Pulmonary artery endothelial cell (primary cell): Measurements from ENCODE around the gene SMOC1. TPM values are rescaled to one million over a fixed set of nuclear protein-coding genes. Genes with fewer than 3 reads are reported as not detected.

Experiments
- DNase-seq: peaks from one replicate; pipeline ENCODE4 v3.0.0-alpha.2; 2011; ENCODE audit warnings: low read depth, low spot score
- total RNA-seq: library from RNA; depleted of rRNA; stranded (reverse); fragments of >200 nt; gene quantifications from 2 replicates; pipeline ENCODE4 v1.2.3, GENCODE V29; 2014

Gene SMOC1, protein sequence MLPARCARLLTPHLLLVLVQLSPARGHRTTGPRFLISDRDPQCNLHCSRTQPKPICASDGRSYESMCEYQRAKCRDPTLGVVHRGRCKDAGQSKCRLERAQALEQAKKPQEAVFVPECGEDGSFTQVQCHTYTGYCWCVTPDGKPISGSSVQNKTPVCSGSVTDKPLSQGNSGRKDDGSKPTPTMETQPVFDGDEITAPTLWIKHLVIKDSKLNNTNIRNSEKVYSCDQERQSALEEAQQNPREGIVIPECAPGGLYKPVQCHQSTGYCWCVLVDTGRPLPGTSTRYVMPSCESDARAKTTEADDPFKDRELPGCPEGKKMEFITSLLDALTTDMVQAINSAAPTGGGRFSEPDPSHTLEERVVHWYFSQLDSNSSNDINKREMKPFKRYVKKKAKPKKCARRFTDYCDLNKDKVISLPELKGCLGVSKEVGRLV
- 0.04 and 0.26 TPM in 2 replicates for total RNA-seq

DNA sequence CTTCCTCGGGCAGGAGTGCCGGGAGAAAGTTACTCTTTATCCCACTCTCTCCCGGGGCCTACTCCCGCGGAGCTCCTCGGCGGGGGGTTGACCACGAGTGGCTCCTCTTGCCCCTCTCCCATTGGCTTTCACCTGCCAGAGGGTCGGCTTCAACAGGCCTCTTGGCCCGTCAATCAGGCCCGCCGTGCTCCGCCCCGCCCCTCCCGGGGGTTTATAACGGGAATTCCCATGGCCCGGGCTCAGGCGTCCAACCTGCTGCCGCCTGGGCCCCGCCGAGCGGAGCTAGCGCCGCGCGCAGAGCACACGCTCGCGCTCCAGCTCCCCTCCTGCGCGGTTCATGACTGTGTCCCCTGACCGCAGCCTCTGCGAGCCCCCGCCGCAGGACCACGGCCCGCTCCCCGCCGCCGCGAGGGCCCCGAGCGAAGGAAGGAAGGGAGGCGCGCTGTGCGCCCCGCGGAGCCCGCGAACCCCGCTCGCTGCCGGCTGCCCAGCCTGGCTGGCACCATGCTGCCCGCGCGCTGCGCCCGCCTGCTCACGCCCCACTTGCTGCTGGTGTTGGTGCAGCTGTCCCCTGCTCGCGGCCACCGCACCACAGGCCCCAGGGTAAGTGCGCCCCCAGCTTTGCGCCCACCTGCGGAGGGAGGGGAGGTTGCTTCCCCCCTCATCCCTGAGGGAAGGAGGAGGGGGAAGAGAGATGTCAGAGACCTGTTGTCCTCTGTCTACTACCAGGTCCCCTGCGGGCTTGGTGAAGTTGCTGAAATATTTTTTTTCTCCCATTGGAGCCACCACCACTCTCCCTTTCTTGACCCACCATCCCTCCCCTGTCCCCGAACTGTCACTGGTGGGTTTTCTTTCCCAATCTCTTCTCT, at the start of gene SMOC1:
Gene SMOC1 (plus strand): TSS at position 242 of the 869 bp plus-strand sequence. CDS start 263 bp downstream, at position 505.
- no peak for DNase-seq

DNA sequence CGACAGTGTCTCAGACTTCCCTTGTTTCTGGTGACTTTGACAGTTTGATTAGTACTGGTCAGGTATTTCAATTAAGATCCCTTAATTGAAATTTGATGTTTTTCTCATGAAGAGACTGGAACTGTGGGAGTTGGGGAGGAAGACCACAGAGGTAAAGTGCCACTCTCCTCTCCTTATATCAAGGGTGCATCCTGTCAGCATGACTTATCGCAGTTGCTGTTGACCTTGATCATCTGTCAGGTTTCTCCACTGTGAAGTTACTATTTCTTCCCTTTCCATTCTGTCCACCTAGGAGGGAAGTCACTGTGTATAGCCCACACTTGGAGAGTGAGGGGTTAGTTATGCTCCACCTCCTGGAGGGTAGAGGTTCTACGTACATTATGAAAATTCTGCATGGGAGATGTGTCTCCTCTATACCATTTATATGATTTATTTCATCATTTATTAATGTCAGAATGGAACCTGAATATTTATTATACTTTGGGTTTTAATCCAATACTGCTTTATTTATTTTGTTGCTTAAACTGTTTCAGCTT, 40.3 kb upstream of the SMOC1 start:
- DNase-seq = no peak

DNA sequence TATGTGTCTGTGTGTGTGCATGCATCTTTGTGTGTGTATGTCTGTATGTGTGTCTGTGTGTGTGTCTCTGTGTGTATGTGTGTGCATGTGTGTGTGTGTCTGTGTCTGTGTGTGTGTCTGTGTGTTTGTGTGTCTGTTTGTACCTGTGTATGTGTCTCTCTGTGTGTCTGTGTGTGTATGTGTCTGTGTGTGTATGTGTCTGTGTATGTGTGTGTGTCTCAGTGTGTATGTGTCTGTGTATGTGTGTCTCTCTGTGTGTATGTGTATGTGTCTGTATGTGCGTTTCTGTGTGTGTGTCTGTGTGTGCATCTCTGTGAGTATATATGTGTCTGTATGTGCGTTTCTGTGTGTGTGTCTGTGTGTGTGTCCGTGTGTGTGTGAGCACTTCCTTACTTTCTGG, 39.6 kb upstream of the SMOC1 start:
- DNase-seq = no peak

DNA sequence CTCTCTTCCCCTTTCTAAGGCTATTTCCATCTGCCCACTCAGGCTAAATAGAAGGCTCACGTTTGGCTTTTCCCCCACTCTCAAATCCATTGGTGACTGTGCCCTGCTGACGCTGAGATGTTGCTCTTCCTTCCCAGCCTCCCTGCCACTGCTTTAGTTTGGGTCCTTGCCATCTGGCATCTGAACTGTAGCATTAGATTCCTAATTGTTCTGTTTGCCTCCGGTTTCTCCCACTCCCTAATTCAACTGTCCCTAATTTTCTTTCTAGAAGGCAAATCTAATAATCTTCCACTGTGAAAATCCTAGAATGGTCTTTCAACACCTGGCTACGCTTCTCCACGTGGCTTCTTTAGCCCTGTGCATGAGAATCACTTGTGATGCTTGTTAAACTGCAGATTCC, 37.6 kb upstream of the SMOC1 start:
- no peak for DNase-seq

DNA sequence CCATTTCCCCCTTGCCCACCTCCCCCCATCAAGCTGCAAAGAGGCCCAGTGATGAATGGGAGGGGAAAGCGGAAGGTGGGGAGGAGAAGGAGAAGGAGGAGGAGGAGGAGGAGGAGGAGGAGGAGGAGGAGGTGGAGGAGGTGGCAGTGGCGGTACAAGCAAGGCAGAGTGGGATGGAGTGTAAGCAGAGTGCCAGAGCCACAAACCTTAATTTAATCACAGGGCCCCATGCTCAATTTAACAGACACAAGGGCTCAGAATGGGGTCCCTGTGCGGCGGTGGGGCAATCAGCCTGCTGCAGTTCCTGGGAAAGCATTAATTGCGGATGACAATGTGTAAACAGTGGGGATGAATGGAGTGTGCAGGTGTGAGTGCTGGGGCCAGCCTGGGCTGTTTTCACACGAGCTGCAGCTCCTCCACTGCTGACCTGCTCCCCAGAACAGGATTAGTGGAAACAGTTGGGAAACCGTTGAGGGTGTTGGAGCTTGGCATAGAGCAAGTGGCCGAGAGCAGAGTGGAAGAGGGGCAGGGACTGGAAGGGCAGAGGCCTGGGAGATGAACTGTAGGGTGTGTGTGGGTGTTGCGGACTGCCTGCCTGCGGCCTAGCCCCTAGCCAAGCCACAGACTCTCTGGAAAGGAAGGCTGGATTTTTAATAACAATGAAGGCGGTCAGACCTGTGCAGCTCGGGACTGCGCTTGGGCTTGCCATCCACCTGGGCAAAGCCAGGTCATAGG, 36.4 kb upstream of the SMOC1 start:
- DNase-seq = no peak

DNA sequence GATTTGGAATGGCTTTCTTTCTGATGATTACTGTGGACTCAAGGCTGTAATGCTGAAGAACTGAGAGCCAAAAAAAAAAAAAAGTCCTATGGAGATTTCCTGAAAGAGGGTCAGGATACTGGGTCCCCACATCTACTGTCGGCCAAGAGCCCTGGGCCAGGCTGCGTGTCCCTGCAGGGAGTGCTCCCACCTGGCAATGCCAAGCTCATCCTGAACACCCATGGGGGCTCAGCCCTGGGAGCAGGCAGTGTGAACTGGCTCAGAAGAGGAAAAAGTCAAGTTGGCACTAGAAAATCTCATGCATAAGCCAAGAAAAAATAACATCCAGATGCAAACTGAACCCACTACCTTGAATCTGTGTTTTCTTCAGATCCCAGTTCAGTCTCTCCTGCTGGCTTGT, 35.0 kb upstream of the SMOC1 start:
- DNase-seq = no peak

DNA sequence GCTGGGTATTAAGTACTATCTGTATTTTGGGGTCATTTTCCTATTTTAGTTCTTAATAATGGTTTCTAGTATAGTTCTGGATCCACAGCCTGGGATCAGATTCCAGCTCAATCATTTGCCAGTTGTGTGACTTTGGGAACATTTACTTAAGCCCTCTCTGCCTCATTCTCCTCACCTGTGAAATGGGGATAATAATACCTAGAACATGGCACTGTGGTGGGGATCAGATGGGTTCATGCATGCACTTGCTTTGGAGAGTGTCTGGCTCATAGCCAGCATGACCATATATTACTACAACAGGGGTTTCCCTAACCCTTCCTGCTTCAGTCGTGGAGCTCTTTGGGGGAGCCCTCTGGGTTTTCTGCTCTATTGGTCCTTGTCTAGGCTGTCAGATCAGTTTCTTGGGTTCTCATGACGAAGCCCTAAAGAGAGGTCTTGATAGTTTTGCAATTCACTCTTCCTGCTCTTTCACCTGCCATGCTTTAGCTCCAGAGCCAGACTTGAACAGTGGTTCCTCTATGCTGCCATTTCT, 34.1 kb upstream of the SMOC1 start:
- DNase-seq = no peak

DNA sequence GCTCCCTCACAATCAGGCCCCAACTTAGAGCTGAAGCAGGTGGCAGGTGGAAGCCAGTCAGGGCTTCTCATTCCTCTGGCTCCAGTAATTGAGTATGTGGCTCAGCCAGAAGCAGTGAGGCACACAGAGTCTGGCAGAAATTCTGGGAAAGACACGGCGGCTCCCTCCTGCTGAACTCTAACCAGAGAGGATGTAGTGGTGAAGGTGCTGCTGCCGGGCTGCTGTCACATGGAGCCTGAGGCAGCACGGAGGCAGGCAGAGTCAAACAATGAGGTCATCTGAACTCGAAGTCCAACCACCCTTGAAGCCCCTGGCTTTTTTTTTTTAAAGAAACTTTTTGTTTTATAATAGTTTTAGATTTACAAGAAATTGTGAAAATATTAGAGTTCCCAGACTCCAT, 33.4 kb upstream of the SMOC1 start:
- DNase-seq = no peak

DNA sequence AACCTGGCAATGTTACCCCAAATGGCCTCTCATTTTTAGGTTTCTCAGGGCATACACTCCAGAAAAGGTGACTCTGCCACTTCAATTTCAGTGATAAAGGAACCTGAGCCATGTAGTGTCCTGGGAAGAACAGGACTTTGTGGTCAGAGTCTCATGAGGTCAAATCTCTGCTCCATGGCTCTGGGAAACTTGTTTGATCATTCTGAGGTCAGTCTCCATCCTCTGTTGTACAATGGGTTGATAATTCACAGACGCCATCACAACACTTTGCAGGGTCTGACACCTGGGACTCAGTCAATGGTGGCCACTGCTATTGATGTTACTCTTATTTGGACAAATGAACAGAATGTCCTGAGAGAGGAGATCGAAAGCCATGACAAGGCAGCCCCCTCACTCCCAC, 31.1 kb upstream of the SMOC1 start:
- no peak for DNase-seq

DNA sequence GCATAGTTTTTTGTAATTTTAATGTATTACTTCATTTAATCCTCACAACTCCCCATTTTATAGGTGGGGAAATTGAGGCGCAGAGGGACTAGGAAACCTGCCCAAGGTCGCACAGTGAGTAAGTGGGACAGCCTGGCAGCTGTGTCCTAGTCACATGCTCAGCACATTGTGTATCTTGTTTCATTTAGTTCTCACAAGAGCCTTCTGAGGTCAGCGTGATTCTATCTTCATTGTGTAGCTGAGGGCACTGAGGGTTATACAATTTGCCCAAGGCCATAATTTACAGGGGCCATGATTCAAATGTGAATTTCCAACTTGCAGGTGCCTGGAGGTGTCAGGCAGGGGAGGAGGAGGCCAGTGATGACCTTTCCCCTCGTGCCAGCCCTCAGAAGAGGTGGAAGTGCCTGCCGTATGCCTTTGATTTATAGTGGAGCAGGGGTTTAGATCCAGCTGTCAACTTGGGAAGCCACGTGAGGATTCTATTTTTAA, 30.3 kb upstream of the SMOC1 start:
- DNase-seq = no peak

DNA sequence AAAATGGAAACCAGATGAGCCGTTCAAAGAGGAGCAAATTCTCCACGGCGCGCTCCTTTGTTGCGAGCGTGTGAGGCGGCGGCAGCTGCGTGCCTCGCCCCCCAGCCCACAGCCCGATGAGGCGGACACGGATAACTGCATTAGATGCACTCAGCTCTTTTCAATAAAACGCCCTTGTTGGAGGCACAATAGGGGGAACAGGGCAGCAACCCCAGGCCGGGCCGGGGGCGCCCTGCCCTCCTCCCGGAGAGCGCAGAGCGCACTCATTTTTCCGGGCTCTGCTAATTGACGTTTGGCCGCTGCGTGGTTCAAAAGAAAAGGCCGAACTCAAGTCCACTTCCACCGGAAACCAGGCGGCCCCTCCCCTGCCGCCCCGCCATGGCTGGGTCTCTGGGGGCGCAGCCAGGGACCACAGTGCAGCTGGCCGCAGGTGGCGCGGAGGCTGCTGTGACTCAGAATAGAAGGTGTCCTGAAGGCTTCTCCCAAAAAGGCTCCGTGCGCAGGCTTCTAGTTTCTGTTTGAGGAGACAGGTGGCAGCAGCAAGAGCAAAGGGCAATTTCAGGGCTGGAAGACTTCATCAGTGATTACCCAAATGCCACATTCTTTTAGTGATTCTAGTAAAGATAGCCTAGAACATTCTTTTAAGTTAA, 29.0 kb upstream of the SMOC1 start:
- DNase-seq = no peak

DNA sequence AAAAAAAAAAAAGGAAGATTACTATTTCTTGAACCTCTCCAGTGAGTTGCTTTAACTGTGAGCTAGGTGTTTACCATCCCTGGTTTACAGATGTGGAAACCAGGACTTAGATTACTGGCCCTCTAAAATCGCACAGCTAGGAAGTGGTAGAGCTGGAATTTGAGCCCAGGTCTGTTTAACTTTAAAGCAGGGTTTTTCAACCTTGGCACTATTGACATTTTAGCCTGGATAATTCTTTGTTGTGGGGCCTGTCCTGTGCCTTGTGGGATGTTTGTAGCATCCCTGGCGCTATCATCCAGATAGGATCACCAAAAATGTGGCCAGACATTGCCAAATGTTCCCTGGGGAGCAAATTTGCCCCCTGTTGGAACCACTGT, 28.5 kb upstream of the SMOC1 start:
- DNase-seq = no peak

DNA sequence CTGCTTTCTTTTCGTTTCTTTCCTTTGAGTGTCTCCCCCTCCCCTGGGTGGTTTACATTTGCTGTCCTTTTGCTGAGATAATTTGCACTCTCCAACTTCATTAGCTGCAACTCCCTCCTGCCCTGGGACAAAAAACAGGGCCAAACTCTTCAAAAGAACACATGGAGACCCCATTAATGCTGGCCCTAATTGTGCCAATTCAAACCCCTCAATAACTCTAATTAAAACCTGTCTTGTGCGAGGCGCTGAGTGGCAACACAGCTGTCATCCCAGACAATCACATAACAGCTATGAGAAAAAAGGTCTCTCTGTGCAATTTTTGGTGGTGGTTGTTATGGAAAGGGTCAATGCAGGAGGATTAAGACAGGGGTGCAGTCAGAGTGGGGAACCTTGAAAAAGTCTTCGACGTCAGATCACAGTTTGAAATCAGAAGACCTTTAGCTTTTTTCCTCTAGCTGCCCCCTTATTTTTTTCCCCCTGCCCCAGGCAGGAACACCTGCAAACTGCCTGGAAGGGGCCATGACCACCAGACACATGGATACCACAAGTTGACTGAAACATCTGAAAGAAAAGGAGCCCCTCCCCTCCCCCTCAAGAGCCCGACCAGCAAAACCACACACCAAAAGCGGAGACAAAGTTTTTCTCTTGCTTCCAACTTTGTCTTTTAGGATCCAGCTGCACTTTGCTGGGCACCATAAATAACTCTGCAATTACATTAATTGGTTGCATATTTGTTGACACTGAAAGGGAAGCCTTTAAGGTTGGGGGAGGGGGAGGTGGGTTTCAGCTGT, 26.5 kb upstream of the SMOC1 start:
- DNase-seq = no peak

DNA sequence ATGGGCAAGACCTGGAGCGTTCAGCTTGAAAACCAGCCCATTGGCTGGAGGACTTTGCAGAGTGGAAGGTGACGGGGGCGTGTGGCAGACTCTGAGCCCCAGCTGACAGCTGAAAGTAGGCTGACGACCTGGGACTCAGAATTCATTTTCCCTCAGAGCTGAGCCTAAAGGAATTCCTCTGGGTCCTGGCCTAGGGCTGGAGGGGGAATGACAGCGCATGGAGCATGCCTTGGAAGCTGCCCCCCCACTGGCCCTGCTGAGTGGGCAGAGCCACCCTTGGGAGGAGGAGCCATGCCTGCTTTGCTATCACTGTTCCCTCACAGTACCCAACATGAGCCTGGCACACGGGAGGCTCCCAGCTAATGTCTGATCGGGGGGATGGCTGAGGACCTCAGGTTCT, 25.4 kb upstream of the SMOC1 start:
- no peak for DNase-seq

DNA sequence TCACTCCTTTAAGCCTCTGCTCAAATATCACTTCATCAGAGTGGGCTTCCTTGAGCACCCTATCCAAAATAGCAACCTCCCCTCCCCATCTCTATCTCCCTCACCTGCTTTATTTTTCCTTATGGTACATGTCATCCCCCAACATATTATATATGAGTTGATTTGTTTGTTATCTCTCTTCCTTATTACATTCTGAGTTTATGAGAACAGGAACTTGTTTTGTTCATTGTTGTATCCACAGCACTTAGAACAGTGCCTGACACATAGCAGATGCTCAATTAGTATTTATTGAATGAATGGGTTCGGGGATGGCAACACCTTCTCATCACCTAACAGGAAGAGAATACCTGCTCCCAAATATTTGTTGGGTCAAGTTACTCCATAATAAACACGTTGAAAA, 24.6 kb upstream of the SMOC1 start:
- DNase-seq = no peak

DNA sequence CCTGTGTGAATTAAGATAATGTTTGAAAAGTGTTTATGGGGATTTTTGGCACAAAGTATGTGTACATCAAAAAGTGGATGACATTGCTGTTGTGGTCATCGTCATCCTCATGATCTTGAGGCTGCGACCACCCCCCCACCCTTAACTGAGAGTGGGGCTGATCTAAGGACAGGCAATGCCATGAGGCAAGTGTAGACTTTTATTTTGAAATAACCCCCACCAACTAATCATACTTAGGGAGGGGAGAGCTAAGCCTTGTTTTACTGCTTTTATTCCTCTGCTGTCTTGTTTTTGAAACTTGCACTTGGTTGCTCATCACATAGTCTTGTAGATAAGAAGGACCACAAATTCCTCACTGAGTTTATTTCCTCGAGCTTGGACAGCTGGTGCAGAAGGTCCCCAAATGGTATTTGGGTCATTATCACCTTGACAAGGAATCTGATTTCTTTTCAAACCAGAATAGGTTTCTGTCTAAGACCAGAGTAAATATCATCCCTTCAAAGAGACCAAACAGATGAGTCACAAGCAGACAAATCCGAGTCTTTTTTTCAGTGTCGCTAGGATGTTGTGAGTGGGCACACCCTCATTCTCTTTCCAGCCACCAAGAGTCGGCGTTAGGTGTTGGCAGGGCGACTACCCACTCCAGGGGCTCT, 23.9 kb upstream of the SMOC1 start:
- no peak for DNase-seq

DNA sequence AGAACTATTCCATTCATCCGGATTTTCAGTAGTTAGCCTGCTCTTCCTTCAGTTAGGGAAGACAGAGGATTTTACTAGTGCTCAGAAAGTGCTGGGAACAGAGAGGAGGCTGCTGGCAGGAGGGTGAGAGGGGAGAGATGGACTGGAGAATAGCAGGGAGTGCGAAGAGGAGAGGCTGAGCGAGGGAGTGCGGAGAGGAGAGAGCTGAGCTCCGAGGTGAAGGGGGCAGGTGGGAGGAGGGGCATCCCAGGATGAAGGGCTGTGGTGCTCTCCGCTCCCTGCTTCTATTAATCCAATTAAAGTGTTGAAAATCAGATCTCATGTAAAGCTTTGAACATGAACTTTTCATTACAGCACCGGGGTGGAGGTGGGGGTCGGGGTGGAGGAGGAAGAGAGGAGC, 20.4 kb upstream of the SMOC1 start:
- DNase-seq = no peak

DNA sequence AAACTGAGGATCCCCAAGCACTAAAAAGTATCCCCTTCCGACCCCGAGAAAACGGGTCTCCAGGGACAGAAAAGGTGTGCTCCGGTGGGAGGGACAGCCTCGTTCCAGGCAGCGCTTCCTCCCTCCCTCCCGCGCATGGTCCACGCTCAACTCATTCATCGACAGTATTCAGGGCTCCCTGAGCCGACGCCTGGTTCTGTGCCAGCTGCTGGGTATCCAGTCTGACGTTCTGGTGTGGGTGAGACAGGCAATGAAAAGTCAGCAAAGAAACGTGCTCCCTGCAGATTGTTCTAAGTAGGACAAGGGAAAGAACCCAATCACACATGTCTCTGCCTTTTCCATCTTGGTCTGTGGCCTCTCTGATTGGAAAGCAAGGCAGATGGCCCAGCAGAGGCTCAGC, 19.6 kb upstream of the SMOC1 start:
- DNase-seq = no peak

DNA sequence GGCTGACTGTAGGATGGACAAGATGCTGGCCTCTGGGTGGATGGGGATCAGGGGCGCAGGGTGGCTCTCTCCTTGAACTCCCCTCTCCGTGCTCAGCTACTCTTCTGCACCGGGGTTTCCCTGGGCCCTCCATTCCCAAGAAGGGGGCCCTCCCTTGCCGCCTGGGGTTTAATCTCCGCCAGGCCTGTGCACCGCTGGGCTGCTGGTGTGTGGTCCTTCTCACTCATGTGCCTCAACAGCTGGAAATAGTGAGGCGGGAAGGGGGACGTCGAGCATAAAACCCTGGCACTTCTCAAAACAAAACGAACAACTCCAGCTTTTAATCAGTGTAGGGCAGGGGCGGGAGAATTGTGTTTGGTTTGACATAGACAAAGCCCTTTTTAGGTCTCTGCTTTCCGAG, 19.0 kb upstream of the SMOC1 start:
- no peak for DNase-seq
